Hematopoietic multipotent progenitor cell treated with erythropoietin and hydrocortisone succinate and interleukin-3 and kit ligand, for 6 days (in vitro differentiated cells): ENCODE results near the gene PTPN1.
A peak's percentile ranks its signal among the peaks of the same experiment; 100 is the strongest.
"Not testable (repeated sequence)": the region's sequence is repeated elsewhere in the genome, so short reads cannot be mapped to it uniquely, and the experiment has no call there.

Source experiments
- DNase-seq: peaks from one replicate; pipeline ENCODE4 v3.0.0-alpha.2; 2015

PTPN1 gene

GRCh38 chr20:50509923-50510705, at the start of gene PTPN1:
Gene PTPN1, plus strand, starts transcription at chr20:50510383. Its CDS starts 145 bp downstream, at chr20:50510528.
- DNase-seq, result peak; percentile 99

GRCh38 chr20:50460608-50461267, 49.4 kb upstream of the PTPN1 start:
- peak; percentile 79 for DNase-seq

- DNase-seq, result no peak
Observed at GRCh38 chr20:50462093-50462690, 48.0 kb upstream of the PTPN1 start.

GRCh38 chr20:50464026-50464724, 46.0 kb upstream of the PTPN1 start:
- DNase-seq, result peak; percentile 78

- no peak for DNase-seq
Observed at GRCh38 chr20:50464725-50465650, 45.2 kb upstream of the PTPN1 start.

- no peak for DNase-seq
Observed at GRCh38 chr20:50467174-50467573, 43.0 kb upstream of the PTPN1 start.

GRCh38 chr20:50467718-50468356, 42.3 kb upstream of the PTPN1 start:
- peak; percentile 73 for DNase-seq

GRCh38 chr20:50468378-50468798, 41.8 kb upstream of the PTPN1 start:
- DNase-seq, result no peak

- DNase-seq, result no peak
Observed at GRCh38 chr20:50469176-50469723, 40.9 kb upstream of the PTPN1 start.

- DNase-seq, result no peak
Observed at GRCh38 chr20:50469796-50470195, 40.4 kb upstream of the PTPN1 start.

GRCh38 chr20:50470264-50470858, 39.8 kb upstream of the PTPN1 start:
- DNase-seq, result no peak

GRCh38 chr20:50471231-50471630, 39.0 kb upstream of the PTPN1 start:
- peak; percentile 71 for DNase-seq

GRCh38 chr20:50472693-50473664, 37.2 kb upstream of the PTPN1 start:
- DNase-seq, result no peak

- DNase-seq, result not testable (repeated sequence)
Observed at GRCh38 chr20:50474356-50474755, 35.8 kb upstream of the PTPN1 start.

GRCh38 chr20:50475681-50476292, 34.4 kb upstream of the PTPN1 start:
- DNase-seq, result peak; percentile 79

GRCh38 chr20:50477239-50477872, 32.8 kb upstream of the PTPN1 start:
- DNase-seq, result no peak

GRCh38 chr20:50478162-50478990, 31.8 kb upstream of the PTPN1 start:
- DNase-seq, result peak; percentile 95

GRCh38 chr20:50481741-50482140, 28.4 kb upstream of the PTPN1 start:
- DNase-seq, result no peak
